ENCODE results near the gene PROS1. TPM values are rescaled to one million over a fixed set of nuclear protein-coding genes. Genes with fewer than 3 reads are reported as not detected.
"Not testable (repeated sequence)": the region's sequence is repeated elsewhere in the genome, so short reads cannot be mapped to it uniquely, and the experiment has no call there.

PROS1 gene
- total RNA-seq, 1 donor: 57.1 TPM

GRCh38 chr3:93961026-93961425, 12.7 kb downstream of the PROS1 start:
- no peak overlapping the region for H3K4me3 ChIP-seq (ENCODE audit: low read depth, low read length)
- DNase-seq (ENCODE audit: low read depth): no peak
- no peak for TF ChIP-seq CTCF (IDR thresholded peaks at IDR 0.05; ENCODE audit: insufficient read depth, low read length)

- H3K4me3 ChIP-seq (ENCODE audit: low read depth, low read length); DNase-seq (ENCODE audit: low read depth): not testable (repeated sequence)
These were observed 23.7 kb downstream of the PROS1 start for GRCh38 chr3:93949958-93950357.

GRCh38 chr3:93937485-93937884, 36.2 kb downstream of the PROS1 start:
- not testable (repeated sequence) for H3K4me3 ChIP-seq (ENCODE audit: low read depth, low read length); DNase-seq (ENCODE audit: low read depth)

GRCh38 chr3:93936549-93936948, 37.1 kb downstream of the PROS1 start:
- no peak for DNase-seq (ENCODE audit: low read depth)
- TF ChIP-seq CTCF (IDR thresholded peaks at IDR 0.05; ENCODE audit: insufficient read depth, low read length): no peak
- no peak overlapping the region for H3K4me3 ChIP-seq (ENCODE audit: low read depth, low read length)

- H3K4me3 ChIP-seq (ENCODE audit: low read depth, low read length): no peak overlapping the region
- no peak for TF ChIP-seq CTCF (IDR thresholded peaks at IDR 0.05; ENCODE audit: insufficient read depth, low read length)
- DNase-seq (ENCODE audit: low read depth): no peak
These were observed 39.2 kb downstream of the PROS1 start for GRCh38 chr3:93934366-93935046.

- H3K4me3 ChIP-seq (ENCODE audit: low read depth, low read length): no peak overlapping the region
- DNase-seq (ENCODE audit: low read depth): no peak
- no peak for TF ChIP-seq CTCF (IDR thresholded peaks at IDR 0.05; ENCODE audit: insufficient read depth, low read length)
These were observed 42.0 kb downstream of the PROS1 start for GRCh38 chr3:93931597-93932229.

GRCh38 chr3:93930041-93930440, 43.7 kb downstream of the PROS1 start:
- no peak for TF ChIP-seq CTCF (IDR thresholded peaks at IDR 0.05; ENCODE audit: insufficient read depth, low read length)
- no peak overlapping the region for H3K4me3 ChIP-seq (ENCODE audit: low read depth, low read length)
- no peak for DNase-seq (ENCODE audit: low read depth)

GRCh38 chr3:93926789-93927188, 46.9 kb downstream of the PROS1 start:
- no peak for DNase-seq (ENCODE audit: low read depth)
- H3K4me3 ChIP-seq (ENCODE audit: low read depth, low read length): no peak overlapping the region
- no peak for TF ChIP-seq CTCF (IDR thresholded peaks at IDR 0.05; ENCODE audit: insufficient read depth, low read length)
